HG02938 (cell line): ENCODE data around the gene RAI1.

ENCODE experiments used
- ATAC-seq: cut with Tn5 transposase; IDR thresholded peaks from one replicate; pipeline ENCODE4 v1.9.1; 2021; ENCODE audit warnings: mild to moderate bottlenecking, moderate library complexity; ENCODE audit not compliant: unreplicated experiment

The RAI1 gene

DNA sequence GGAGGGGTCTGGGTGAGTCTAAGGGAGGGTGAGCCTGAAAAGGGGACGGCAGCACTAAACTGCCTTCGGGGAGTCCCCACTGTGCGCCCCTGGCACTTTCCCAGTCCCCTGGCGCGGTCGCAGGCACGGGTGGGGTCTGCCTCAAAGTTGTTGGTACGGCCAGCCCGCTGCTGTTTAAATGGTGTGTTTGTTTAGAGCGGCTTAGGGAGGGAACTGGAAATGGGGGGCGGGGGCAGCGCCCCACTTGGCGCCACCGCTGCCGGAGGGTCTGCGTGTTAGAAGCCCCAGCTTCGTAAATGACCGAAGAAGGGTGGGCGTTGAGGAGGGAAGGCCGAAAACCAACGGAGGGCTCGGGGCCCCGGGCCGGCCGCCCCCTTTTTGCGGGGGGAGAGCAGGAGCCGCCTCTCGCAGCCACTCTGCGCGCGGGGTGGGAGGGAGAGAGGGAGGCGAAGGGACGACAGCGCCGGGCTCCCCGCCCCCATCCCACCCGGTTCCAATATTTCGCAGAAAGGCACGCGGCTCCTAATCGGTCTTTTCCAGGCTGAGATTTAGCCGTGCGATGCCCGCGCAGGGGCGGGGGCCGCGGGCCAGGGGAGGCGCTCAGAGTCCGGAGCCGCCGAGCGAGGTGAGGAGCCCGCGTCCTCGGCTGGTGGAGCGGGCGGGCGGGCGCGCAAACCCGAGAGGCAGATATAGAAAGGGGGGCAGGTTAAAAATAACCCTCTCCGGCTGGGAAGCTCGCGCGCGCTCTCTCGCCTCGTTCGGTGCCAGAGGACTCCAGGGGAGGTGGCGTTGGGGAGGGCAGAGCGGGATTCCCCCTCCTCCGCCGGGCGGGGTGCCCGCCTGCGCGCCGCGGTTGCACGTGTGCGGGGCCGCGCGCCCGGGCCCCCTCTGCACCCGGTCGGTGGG, 100.6 kb downstream of the RAI1 start:
- ATAC-seq: no peak

DNA sequence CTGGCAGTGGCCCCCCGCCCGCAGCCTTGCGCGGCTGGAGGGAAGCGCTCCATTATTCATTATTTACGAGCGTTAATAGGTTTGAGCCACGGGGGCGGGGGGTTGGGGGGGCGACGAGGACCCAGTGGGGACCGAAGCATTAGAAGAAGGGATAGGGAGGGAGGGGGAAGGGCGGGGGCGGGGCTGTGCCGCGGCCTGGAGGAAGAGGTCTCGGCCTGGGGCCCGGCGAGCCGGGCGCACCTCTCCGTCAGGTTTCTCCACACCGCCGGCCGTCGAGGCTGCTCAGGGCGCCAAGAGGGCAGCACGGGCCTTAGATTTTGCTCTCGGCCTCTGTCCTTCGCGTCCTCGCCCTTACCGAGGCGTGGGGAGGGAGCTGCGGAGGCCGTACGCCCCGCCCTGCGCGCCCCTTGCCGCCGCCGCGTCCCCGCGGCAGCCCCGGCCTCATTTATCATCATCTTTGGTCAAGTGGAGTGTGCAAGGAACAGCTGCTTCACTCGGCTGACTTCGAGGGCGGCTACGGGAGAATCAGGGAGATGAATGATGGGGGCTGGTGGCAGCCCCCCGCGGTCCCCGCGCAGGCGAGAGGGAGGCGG, 101.4 kb downstream of the RAI1 start:
- ATAC-seq: no peak

DNA sequence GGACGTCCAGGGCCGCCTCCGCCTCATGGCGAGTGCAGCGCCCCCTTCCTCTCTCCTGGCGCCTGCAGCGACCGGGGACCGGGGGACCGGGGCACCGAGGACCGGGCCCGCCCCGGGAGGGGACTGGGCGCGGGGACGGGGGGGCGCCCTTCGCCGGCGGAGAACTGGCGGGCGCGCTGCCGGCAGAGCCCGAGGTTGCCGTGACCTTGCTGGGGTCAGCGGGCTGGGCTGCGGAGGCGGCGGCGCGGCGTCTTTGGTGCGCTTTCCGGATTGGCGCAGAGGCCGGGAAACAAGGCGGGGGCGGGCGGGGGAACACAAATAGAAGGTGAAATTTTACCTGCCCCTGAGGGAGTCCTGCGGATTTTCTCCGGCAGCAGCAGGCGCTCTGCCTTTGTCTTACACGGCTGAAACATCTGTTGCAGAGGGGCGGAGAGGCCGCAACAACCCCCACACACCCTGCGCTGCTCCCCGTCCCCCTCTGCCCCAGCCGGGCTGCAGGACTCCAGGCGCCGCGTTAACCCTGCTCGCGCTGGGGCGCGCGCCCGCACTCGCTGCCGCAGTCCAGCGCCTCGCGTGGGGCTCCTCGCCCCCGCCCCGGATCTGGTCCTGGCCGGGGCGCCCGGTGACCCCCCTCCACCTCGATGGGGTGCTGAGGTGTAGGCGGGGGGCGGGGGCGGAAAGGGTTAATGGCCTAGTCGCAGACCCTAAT, 102.0 kb downstream of the RAI1 start:
- ATAC-seq: no peak

DNA sequence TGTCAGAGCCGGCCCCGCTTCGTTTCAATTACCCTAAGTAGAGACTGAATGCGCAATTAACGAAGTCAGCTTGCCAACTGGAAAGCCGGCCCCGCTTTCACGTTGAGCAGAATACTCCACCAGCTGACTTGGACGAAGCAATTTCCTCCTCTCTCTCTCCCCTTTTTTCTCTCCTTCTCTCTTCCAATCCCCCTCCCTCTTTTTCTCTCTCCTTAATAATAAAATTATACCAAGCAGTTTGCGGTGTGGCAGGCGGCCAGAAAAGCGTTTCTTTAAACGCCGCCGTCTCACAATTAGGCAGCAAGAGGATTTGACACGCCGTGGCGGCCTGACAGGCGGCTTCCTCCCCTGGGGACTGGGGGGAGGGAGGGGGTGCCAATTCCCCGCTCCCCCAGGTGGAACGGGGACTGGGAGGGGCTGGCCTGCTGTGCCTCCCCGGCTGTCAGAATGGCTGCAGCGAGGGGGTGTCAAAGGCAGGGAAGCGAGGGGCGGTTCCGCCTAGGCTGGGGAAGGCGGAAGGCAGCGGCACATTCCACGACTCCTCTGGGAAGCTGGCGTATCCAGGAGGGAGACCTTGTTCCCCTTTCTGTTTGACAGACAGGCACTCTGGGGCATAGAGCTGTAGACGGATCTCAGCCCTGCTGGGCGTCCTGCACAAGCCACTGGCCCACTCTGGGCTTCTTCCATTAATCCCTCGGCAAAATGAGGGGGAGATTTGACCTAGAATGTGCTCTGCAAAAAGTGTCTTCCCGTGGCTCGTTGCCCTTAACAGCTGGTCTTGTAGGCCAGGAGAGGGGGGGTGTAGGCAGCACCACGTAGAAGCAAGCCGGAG, 102.8 kb downstream of the RAI1 start:
- no peak for ATAC-seq

DNA sequence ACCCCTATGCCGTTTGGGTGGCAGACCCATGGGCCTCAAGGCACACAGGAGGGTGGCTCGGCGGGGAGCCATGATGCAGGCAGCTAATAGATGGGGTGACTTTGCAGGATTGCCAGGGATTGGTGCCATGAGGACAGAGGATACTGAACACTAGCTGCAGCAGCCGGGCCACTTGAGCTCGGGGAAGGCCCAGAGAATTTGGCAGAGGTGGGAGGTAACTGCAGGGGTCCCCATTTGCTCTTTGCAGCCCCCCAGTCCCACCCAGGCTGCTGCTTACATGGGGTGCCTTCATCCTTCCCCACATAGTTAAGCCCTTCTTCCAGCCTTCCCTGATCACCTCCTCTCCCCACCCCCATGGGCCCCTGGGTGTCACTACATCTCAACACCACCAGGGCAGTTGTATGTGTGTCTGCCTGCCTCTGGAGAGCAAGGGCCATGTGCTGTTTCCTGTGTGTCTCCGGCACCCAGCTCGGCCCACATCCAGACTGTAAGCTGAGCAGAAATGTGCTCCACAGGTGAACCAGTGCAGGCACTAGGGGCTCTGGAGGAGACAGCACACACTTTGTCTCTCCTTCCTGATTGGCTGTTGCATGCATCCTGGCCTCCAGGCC, 103.5 kb downstream of the RAI1 start:
- ATAC-seq: no peak

DNA sequence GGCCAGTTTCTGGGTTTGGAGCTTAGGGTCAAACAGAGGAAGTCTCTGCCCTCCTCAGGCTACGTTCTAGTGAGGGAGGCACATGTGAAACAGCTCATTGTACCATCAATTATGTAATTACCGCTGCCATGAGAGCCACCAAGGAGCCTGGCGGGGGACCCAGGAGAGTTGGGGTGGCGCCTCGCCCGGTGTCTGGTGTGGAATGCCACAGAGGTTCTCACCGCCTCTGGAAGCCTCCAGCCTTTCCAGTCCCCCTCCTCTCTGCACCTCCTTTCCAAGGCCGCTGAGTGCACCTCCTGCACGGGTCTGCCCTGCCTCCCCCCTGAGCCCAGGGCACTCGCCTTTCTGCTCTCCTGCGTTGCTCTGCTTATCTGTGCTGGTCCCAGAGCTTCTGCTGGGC, 104.1 kb downstream of the RAI1 start:
- no peak for ATAC-seq

DNA sequence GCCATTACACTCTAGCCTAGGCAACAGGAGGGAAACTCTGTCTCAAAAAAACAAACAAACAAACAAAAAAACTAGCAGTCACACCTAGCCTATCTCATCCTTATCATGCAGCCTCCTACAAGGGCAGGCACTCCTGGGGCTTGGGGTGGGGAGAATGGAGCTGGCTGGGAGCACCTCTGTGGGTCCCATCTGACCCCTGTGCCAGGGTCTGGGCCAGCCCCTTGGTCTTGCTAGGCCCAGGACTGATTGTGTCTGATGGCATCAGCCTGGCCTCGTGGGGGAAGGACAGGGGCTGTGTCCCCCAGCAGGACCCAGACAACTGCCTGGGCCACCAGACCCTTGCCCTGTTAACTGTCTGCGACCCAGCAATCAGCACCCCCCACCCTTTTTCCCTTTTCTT, 105.7 kb downstream of the RAI1 start:
- ATAC-seq: no peak

DNA sequence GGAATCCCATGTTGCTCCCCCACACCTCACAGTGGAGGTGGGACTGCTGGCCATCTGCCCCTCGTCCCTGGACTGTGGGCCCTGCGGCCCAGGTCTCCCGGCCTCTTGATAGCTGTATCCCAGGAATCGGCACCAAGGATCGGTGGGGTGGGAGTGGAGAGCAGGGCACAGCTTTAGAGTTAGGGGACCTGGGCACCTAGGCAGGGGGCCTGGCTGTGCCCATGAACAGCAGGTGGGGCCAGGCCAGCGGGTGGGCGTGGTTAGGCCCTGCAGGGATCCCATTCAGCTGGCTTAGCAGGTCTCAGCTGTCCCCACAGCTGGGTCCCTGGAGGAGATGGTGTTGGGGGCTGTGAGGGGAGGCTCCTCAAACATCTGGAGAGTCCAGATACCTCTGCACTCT, 106.3 kb downstream of the RAI1 start:
- ATAC-seq: no peak

DNA sequence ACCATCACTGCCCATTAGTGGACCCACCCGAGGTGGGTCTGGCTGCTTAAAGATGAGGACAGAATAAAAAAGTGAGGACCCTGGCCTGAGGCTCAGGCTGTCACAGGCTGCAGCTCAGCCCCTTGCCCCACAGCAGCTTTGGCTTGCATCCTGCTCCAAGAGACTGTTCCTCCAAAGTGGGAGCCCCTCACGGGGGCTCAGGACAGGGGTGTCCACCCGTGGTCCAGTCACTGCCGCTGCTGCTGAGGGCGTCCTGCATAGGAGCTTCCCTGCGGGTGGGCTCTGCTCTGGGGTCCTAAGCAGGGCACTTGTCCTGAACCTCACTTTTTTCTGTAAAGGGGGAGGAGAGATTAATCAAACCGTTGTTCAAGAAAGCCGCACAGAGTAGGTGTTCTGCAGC, 107.7 kb downstream of the RAI1 start:
- no peak for ATAC-seq

DNA sequence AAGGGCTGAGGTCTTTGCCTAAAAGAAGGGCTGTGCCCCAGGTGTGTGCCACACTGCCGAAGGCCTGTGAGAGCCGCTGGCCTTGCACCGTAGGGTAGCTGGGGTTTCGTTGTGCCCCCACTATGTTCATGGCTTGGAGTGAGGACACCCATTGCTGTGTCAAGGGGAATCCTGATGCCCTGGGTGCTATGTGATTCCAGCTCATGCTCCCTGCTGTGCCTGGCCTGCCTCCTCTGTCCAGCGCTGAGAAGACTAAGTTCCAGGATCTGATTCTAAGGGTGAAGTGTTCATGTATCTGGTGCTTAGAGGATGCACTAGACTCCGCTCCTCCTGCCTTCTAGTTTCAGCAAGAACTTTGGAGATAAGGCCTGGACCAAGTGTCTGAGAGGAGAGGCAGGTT, 108.2 kb downstream of the RAI1 start:
- ATAC-seq: no peak

DNA sequence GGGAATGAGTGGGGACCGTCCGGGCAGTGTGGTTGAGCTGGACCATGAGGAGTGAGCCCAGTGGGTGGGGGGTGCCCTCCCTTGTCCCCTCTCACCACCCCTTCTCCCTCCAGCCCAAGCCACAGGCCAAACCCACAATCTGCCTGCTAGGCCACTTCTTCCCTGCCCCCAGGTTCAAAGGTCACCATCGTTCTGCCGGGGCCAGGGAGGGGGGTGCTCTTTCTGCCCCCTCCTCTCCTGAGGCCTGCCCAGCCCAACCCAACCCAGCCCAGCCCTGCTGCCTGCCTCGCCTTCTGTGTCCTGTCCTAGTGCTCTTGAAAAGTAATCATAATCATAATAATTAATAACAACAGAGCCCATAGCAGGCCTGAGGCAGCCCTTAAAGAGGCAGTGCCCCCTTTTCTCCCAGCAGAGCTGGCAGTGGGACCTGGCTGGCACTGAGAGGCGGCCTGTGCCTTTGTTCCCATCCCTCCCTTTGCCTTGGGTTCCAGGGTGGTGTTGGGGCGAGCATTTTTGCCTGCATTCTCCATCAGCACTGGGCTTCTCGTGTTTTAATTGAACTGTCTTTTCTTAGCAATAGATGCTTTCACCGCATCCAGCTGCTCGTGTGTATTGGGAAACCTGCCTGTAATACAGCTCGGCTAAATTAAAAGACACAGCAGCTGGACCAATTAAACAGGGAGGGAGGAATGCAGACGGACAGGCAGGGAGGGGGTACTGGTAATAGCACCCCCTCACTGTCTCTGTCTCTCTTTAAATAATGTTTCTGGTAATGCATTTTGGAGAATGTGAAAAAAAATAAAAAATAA, 108.8 kb downstream of the RAI1 start:
- no peak for ATAC-seq

DNA sequence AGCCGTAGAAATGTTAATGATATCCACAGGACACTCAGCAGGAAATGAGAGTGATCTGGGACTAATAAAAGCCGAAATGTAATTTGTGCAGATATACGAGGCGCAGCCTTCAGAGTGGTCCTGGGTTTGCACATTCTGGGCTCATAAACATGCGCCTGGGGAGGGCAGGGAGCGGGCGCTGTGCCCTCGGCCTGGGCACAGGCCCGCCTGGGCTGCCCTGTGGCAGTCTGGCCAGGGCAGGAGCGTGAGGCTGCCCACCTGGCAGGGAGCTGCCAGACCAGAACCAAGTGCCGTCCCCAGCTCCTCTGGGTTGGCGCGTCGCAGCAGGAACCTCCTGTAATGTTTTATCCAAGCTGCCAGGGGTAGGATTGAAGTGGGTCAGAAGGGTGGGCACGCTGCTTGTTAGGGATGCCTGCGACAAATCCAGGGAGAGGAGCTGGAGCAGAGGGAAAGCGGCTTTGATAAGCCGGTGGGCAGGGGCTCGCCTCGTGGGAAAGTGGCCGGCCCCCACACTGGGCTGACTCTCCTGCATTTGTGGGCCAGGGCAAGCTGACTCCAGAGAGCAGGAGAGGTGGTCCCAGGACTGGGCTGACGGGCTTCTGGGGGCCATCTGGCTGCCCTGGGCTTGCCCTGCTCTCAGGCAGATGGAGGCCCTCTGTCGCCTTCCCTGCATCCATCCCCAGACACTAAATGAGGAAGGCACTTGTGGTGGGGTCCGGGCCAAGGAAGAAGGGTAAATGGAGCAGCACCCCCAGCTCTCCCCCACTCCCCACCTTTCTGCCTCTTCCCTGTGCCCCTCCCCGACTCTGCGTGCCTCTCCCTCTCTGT, 109.6 kb downstream of the RAI1 start:
- no peak for ATAC-seq

DNA sequence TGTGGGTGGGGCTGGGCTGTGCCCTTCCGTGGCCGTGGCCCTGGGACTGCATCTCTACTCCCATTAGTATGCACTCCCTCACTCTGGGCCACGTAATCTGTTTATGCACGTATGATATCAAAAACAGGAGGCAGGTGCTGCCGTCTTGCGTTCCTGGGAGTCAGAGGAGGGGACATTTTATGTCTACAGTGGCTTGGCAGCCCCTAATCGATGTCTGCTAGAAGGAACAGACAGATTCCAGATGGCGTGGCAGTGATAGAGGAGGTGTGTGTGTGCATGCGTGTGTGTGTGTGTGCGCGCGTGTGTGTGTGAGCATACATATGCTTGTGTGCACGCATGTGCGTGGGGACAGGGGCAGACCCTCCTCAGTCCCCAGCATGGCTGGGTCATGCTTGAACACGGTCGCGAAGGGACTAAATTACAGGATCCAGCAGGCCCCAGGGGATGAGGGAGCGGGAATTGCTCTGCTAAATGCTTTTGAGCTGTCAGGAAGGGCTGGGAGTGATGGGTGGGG, 110.8 kb downstream of the RAI1 start:
- no peak for ATAC-seq

DNA sequence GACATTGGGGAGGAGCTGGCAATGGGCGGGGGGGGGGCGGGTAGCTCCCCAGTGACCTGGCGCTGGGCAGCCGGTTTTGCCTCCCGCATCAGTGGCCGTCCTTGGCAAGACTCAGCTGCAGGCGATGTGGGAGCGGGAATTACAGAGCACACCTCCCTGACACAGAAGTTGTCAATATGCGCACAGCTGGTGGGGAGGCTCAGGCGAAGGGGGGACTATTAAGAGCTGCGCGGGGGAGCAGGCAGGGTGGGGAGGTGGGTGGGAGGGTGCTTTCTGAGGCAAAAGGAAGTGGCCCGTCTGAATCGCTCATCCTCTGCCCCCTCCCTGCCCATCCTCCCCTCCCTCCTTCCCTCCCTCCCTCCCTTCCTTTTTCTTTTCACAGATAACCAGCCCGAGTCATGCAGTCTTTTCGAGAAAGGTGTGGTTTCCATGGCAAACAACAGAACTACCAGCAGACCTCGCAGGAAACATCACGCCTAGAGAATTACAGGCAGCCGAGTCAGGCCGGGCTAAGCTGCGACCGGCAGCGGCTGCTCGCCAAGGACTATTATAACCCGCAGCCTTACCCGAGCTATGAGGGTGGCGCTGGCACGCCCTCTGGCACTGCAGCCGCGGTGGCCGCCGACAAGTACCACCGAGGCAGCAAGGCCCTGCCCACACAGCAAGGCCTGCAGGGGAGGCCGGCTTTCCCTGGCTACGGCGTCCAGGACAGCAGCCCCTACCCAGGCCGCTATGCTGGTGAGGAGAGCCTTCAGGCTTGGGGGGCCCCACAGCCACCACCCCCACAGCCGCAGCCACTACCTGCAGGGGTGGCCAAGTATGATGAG, 111.5 kb downstream of the RAI1 start:
- ATAC-seq: no peak

DNA sequence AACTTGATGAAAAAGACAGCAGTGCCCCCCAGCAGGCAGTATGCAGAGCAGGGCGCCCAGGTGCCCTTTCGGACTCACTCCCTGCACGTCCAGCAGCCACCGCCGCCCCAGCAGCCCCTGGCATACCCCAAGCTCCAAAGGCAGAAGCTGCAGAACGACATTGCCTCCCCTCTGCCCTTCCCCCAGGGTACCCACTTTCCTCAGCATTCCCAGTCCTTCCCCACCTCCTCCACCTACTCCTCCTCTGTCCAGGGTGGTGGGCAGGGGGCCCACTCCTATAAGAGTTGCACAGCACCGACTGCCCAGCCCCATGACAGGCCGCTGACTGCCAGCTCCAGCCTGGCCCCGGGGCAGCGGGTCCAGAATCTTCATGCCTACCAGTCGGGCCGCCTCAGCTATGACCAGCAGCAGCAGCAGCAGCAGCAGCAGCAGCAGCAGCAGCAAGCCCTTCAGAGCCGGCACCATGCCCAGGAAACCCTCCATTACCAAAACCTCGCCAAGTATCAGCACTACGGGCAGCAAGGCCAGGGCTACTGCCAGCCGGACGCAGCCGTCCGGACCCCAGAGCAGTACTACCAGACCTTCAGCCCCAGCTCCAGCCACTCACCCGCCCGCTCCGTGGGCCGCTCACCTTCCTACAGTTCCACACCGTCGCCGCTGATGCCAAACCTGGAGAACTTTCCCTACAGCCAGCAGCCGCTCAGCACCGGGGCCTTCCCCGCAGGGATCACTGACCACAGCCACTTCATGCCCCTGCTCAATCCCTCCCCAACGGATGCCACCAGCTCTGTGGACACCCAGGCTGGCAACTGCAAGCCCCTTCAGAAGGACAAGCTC, 112.3 kb downstream of the RAI1 start:
- no peak for ATAC-seq

DNA sequence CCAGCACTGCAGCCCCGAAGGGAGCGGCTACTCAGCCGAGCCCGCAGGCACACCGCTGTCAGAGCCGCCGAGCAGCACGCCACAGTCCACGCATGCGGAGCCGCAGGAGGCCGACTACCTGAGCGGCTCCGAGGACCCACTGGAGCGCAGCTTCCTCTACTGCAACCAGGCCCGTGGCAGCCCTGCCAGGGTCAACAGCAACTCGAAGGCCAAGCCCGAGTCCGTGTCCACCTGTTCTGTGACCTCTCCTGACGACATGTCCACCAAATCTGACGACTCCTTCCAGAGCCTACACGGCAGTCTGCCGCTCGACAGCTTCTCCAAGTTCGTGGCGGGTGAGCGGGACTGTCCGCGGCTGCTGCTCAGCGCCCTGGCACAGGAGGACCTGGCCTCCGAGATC, 113.1 kb downstream of the RAI1 start:
- ATAC-seq: no peak

DNA sequence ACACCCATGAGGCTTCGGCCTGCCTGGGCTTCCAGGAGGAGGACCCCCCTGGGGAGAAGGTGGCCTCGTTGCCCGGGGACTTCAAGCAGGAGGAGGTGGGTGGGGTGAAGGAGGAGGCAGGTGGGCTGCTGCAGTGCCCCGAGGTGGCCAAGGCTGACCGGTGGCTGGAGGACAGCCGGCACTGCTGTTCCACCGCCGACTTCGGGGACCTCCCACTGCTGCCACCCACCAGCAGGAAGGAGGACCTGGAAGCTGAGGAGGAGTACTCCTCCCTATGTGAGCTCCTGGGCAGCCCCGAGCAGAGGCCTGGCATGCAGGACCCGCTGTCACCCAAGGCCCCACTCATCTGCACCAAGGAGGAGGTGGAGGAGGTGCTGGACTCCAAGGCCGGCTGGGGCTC, 114.0 kb downstream of the RAI1 start:
- ATAC-seq: no peak
